Keratinocyte (primary cell): ENCODE results near the gene C1QL3. TPM values are rescaled to one million over a fixed set of nuclear protein-coding genes. Genes with fewer than 3 reads are reported as not detected.

Experiments used
- DNase-seq: peaks from one replicate; pipeline ENCODE4 v3.0.0-alpha.2; 2011; ENCODE audit warnings: low read depth, missing footprints, low spot score
- FAIRE-seq: peaks from 2 replicates; lab custom pipeline; 2011; peaks lifted over from hg19 to GRCh38; lab: Jason Lieb, UNC
- H2AFZ ChIP-seq: 2 replicates; pipeline ENCODE4 v1.6.0; 2012; ENCODE audit warnings: low read length, control low read depth, inconsistent platforms; ENCODE audit not compliant: control insufficient read depth
- H3K27ac ChIP-seq: 2 replicates; pipeline ENCODE4 v1.5.1; 2011; ENCODE audit warnings: low read length; ENCODE audit not compliant: control insufficient read depth, insufficient read depth
- H3K27me3 ChIP-seq: 3 replicates; pipeline ENCODE4 v1.6.0; 2011; ENCODE audit warnings: low read length; ENCODE audit not compliant: control insufficient read depth, insufficient read depth; ENCODE audit errors: extremely low read depth
- H3K36me3 ChIP-seq, 2 experiments: 2 replicates in 1 of 2; 3 replicates in 1 of 2; pipeline ENCODE4 v1.5.1; 2011; ENCODE audit warnings: low read length in 2 of 2, mild to moderate bottlenecking in 1 of 2; ENCODE audit not compliant: control insufficient read depth in 2 of 2, insufficient read depth in 2 of 2; ENCODE audit errors: extremely low read depth in 1 of 2
- H3K4me1 ChIP-seq: 3 replicates; pipeline ENCODE4 v1.5.1; 2011; ENCODE audit warnings: low read length; ENCODE audit not compliant: control insufficient read depth, insufficient read depth; ENCODE audit errors: extremely low read depth
- H3K4me2 ChIP-seq: 3 replicates; pipeline ENCODE4 v1.6.0; 2011; ENCODE audit warnings: low read depth, low read length; ENCODE audit not compliant: control insufficient read depth, insufficient read depth; ENCODE audit errors: extremely low read depth
- H3K4me3 ChIP-seq, 3 experiments: fragments of 200-600 bp in 1 of 3; sonication (generic) in 1 of 3; 2 replicates in 2 of 3; 3 replicates in 1 of 3; pipeline ENCODE4 v1.5.1; 2011 to 2016; ENCODE audit warnings: low read length in 3 of 3, mild to moderate bottlenecking in 3 of 3, control low read depth in 2 of 3, inconsistent platforms in 1 of 3, low read depth in 1 of 3, mixed read lengths in 1 of 3, mixed run types in 1 of 3, moderate library complexity in 1 of 3; ENCODE audit not compliant: control insufficient read depth in 2 of 3, insufficient read depth in 2 of 3; ENCODE audit errors: extremely low read depth in 1 of 3
- H3K79me2 ChIP-seq: 2 replicates; pipeline ENCODE4 v1.6.0; 2012; ENCODE audit warnings: low read length; ENCODE audit not compliant: control insufficient read depth, insufficient read depth
- H3K9ac ChIP-seq: 3 replicates; pipeline ENCODE4 v1.6.0; 2011; ENCODE audit warnings: low read length; ENCODE audit not compliant: control insufficient read depth, insufficient read depth; ENCODE audit errors: extremely low read depth
- H3K9me1 ChIP-seq: 3 replicates; pipeline ENCODE4 v1.6.0; 2011; ENCODE audit warnings: low read length; ENCODE audit not compliant: control insufficient read depth, insufficient read depth; ENCODE audit errors: extremely low read depth
- H3K9me3 ChIP-seq: 2 replicates; pipeline ENCODE4 v1.5.1; 2012; ENCODE audit warnings: low read depth, low read length; ENCODE audit not compliant: control insufficient read depth
- H4K20me1 ChIP-seq: 3 replicates; pipeline ENCODE4 v1.6.0; 2011; ENCODE audit warnings: low read length; ENCODE audit not compliant: control insufficient read depth, insufficient read depth; ENCODE audit errors: extremely low read depth
- EZH2 ChIP-seq: IDR thresholded peaks from one replicate; pipeline ENCODE4 v1.6.1; 2012; ENCODE audit warnings: inconsistent platforms, mild to moderate bottlenecking, low read length, moderate library complexity
- dilution Hi-C: fragments of 300-500 bp; cut with MboI; formaldehyde crosslinking; loops from one replicate; pipeline ENCODE4 v1.7.0; 2020; ENCODE audit warnings: low sequenced_read_pairs; ENCODE audit not compliant: extremely low pct_ligation_motif_present
- polyA plus RNA-seq, 5 experiments: library from polyadenylated mRNA; depleted of rRNA in 3 of 5; stranded (reverse) in 3 of 5; stranded (forward) in 1 of 5; unstranded in 1 of 5; fragments of >200 nt; gene quantifications; 1 replicate in 1 of 5; 2 replicates in 3 of 5; 3 replicates in 1 of 5; pipeline versions ENCODE4 v1.2.1 to v1.2.3, GENCODE V29; 2011 to 2012; ENCODE audit warnings: missing spikeins in 2 of 5, low read depth in 1 of 5, low replicate concordance in 1 of 5
- TF ChIP-seq, protein P1 (sequence below), 3 experiments: IDR thresholded peaks in 1 of 3; conservative IDR thresholded peaks in 1 of 3; optimal IDR thresholded peaks in 1 of 3; 2 replicates in 2 of 3; 3 replicates in 1 of 3; pipeline versions ENCODE3 to v1.5.1; 2011; ENCODE audit warnings: low read length in 3 of 3, mild to moderate bottlenecking in 3 of 3, moderate library complexity in 2 of 3, control low read depth in 1 of 3, inconsistent platforms in 1 of 3; ENCODE audit not compliant: insufficient read depth in 2 of 3; ENCODE audit errors: extremely low read depth in 1 of 3

C1QL3 gene
- polyA plus RNA-seq, 1 donor (not counting 4 experiments of a cell fraction or from before 2014, with no cell fraction given), result not detected

DNA sequence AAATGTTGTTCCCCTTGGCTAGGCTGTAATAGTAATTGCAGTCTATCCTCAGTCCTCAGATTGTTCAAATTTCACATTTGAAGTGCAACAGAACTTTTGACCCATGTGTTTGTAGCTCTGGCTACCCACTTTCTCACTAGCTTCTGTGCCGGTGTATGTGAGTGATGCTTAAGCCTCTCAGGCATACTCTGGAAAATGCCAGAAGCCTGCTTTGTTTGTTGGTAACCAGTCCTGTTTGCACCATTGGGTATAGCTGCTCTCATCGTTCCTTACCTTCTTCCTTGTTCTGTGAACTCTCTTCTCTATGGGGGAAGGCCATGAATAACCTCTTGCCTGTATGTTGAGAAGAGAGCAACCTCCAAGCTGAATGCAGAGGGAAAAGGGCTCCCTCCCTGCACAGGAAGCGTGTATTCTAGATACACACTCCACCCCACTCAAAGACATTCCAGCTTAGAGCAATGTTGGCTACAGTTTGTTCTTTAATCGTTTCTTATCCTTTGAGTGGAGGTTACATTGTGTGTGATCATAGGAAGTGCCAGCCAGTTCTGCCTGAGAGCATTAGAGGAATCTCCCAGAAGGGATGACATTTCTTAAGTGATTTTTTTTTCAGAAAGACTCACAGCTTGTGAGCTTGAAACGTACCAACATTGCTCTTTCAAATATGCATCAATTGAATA lies 40.5 kb downstream of the C1QL3 start:
- dilution Hi-C loops, result no loop called here
- H3K4me2 ChIP-seq, result no peak overlapping the region
- H4K20me1 ChIP-seq, result no peaks in the 10 kb centered on the region
- no peaks in the 10 kb centered on the region for H3K27me3 ChIP-seq
- FAIRE-seq (no peak), DNase-seq (no peak)
- no peak overlapping the region for H3K27ac ChIP-seq
- no peak overlapping the region for H3K9ac ChIP-seq
- H3K79me2 ChIP-seq, result no peaks in the 10 kb centered on the region
- no peaks in the 10 kb centered on the region for H3K36me3 ChIP-seq
- TF ChIP-seq, protein P1, sequence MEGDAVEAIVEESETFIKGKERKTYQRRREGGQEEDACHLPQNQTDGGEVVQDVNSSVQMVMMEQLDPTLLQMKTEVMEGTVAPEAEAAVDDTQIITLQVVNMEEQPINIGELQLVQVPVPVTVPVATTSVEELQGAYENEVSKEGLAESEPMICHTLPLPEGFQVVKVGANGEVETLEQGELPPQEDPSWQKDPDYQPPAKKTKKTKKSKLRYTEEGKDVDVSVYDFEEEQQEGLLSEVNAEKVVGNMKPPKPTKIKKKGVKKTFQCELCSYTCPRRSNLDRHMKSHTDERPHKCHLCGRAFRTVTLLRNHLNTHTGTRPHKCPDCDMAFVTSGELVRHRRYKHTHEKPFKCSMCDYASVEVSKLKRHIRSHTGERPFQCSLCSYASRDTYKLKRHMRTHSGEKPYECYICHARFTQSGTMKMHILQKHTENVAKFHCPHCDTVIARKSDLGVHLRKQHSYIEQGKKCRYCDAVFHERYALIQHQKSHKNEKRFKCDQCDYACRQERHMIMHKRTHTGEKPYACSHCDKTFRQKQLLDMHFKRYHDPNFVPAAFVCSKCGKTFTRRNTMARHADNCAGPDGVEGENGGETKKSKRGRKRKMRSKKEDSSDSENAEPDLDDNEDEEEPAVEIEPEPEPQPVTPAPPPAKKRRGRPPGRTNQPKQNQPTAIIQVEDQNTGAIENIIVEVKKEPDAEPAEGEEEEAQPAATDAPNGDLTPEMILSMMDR (optimal IDR thresholded peaks at IDR 0.05 in 1 of 3, IDR thresholded peaks at IDR 0.05 in 1 of 3, conservative IDR thresholded peaks at IDR 0.05 in 1 of 3; ENCODE audit: extremely low read depth in 1 of 3, insufficient read depth in 2 of 3, low read length in 3 of 3), result no peak
- no peak for TF ChIP-seq EZH2
- no peak overlapping the region for H3K4me3 ChIP-seq
- H3K9me1 ChIP-seq, result no peaks in the 10 kb centered on the region
- H3K4me1 ChIP-seq, result no peaks in the 10 kb centered on the region
- no peak overlapping the region for H2AFZ ChIP-seq
- H3K9me3 ChIP-seq, result no peaks in the 10 kb centered on the region

DNA sequence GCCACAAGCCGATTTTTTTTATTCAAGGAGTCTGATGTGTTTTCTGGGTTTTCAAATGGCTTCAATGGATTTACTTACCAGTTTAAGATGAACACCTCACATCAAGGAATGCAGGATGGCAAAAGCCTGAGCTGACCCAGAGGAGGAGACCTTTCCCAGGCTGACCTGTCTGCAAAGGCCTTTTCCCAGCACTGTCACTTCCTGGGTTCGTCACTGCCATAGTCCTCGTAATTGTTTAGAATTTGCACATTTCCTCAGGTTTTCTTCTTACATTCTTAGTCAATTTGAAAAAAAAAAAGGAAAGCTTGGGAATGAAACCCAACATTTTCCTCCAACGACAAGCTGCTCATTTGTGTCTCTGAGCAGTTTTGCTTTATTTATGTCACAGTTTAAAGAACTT lies 42.9 kb downstream of the C1QL3 start:
- DNase-seq (no peak), FAIRE-seq (no peak)
- dilution Hi-C loops, result no loop called here
- H3K9me1 ChIP-seq, result no peaks in the 10 kb centered on the region
- no peak overlapping the region for H3K27ac ChIP-seq
- no peaks in the 10 kb centered on the region for H3K4me1 ChIP-seq
- H3K79me2 ChIP-seq, result no peaks in the 10 kb centered on the region
- H3K9me3 ChIP-seq, result no peaks in the 10 kb centered on the region
- H3K4me3 ChIP-seq, result no peak overlapping the region
- no peak overlapping the region for H2AFZ ChIP-seq
- TF ChIP-seq, protein P1 (optimal IDR thresholded peaks at IDR 0.05 in 1 of 3, IDR thresholded peaks at IDR 0.05 in 1 of 3, conservative IDR thresholded peaks at IDR 0.05 in 1 of 3; ENCODE audit: extremely low read depth in 1 of 3, insufficient read depth in 2 of 3, low read length in 3 of 3), result no peak
- no peak for TF ChIP-seq EZH2
- no peaks in the 10 kb centered on the region for H4K20me1 ChIP-seq
- H3K9ac ChIP-seq, result no peak overlapping the region
- no peak overlapping the region for H3K4me2 ChIP-seq
- no peaks in the 10 kb centered on the region for H3K36me3 ChIP-seq
- H3K27me3 ChIP-seq, result no peaks in the 10 kb centered on the region
